Measurements from ENCODE around the gene SLX9.
"Not testable (repeated sequence)": the region's sequence is repeated elsewhere in the genome, so short reads cannot be mapped to it uniquely, and the experiment has no call there.

SLX9 gene

DNA sequence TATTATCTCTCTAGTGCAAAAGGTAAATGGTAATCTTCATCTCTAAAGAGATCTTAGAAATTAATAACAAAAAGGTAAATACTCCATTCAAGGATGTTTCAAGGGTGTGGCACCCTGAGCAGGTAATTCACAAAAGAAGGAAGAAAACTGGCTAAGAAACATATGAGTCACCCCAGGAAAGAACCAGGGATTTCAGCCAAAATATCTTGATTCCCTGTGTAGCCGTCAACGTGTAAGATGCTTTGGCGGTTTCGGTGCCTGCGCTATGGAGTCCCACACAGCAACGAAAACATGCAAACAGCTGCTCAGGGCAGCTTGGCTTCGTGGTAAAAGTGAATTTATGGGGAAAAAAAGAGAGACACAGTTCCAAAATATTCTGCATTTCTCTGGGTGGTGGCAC is 22.9 kb upstream of the SLX9 start:
- DNase-seq, result no peak

DNA sequence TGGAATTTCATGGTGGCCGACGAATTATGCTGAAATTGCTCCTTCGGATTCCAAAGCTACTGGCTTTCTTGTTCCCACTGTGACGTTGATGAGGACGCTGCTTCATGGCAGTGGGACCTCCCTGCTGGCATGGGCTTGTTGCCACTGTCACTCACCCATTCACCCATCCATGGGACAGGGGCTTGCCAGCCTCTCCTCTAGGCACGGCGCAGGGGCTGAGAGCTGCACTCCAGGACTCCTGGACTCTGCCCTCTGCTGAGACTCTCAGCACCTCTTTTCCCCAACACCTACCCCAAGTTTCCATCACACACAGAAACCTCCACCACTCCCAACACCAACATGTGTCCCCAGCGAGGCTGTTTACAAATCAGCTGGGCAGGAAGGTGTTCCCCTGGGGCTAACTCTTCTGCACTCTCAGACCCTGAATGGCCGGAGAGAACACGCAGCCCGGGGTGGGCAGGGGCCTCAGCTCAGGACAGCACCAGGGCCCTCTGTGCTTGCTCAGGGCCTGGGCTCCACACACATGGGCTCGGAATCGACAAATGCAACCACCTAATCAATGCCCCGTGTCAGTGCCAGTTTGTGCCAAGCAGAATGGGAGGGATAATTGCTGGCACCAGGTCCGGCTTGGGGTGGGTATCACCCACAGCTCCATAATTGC is 22.3 kb upstream of the SLX9 start:
- no peak for DNase-seq

DNA sequence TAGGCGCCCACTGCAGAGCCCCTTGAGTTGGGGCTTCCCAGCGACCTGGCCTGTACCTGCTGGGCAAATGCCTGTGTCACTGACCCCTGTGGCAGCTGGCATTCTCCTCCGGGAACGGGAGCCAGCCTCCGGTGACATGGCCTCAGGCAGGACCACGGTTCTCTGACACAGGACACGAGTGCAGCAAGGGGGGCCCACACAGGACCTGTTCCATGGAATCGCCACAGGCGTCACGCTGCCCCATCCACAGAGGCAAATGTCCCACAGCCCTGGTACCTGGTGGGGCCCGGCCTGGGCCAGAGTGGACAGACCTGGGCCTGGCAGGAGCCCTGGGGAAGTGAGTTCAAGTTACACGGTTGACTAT is 21.7 kb upstream of the SLX9 start:
- no peak for DNase-seq

DNA sequence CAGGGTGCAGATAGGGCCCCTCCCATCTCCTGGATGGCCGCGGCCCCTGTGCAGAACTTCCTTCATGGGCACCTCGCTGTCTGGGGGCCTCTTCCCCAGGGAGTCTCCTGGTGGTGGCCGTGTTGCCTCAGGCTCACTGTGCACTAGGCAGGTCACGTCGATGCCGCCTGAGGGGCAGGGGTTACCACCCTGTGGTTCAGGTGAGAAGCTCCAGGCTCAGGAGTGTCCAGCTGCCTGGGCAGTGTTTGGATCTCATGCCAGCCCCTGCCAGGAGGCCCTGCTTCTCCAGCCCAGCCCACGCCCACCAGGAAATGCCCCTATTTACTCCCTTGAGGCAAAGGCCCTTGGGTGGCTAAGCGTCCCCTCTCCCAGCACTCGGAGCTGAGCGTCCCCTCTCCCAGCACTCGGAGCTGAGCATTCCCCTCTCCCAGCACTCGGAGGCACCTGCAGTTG is 21.2 kb upstream of the SLX9 start:
- DNase-seq, result peak in 1 of 2 experiments; percentile 32

DNA sequence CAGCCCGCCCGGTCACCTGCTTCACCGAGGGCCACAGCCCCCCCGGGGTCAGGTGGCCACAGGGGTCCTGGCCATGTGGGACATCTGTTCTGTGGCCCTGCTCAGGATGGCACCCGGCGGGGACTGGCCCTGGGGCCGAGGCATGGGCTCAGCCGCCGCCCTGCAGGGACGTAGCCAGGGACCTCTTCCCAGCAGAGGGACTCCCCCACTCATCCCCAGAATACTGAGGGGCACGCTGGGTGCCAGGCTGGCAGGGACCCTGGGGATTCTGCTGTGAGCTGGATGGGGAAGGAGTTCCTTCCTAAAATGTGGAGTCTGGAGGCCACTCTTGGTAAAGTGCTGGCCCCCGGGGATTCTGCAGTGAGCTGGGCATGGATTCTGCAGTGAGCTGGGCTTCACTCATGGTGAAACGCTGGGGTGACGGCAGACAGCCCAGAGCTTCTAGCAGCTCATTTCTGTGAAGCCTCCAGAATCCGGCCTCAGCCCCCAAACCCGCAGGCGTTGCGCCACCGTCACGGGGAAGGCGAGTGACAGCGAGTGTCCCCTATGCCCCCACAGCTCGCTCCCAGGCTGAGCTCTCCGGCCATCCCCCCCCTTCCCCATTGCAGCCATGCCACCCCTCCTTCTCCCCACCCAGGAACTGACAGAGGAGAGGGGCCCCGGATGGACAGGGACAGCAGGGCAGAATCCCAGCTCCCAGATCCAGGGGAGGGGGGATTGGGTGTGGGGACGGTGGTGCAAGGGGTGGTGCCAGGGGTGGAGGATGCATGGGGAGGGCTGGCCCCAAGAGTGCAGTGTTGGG is 20.5 kb upstream of the SLX9 start:
- no peak for DNase-seq

DNA sequence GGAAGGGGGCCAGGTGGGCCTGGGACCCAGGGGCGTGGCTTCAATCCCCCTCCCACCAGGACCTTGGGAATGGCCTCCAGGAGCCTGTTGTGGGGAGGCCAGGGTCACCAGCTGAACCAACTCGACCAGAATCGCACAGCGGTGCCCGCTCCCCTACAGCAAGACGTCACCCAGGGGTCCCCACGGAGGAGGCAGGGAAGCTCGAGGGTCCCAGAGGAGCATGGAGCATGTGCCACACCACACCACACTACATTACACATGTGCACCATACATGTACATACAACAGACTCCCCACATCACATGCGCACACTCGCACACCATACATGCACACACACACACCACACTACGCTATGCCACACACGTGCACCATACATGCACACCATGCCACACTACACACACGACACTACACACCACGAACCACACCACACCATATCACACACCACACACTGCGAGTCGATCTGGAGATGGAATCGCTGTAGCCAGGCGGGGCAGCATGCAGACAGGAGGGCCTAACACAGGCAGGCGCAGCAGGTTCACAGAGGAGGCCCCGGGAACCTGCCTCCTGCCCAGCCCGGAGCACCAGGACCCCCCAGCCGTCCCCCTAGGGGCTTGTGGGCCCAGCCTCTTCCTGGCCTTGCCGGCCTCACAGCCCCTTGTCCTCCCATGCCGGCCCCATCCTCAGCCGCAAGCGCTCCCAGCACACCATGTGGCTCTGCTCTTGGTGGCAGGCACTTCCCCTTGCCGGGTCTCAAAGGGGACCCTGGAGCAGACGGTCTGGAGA is 19.7 kb upstream of the SLX9 start:
- DNase-seq, result no peak

DNA sequence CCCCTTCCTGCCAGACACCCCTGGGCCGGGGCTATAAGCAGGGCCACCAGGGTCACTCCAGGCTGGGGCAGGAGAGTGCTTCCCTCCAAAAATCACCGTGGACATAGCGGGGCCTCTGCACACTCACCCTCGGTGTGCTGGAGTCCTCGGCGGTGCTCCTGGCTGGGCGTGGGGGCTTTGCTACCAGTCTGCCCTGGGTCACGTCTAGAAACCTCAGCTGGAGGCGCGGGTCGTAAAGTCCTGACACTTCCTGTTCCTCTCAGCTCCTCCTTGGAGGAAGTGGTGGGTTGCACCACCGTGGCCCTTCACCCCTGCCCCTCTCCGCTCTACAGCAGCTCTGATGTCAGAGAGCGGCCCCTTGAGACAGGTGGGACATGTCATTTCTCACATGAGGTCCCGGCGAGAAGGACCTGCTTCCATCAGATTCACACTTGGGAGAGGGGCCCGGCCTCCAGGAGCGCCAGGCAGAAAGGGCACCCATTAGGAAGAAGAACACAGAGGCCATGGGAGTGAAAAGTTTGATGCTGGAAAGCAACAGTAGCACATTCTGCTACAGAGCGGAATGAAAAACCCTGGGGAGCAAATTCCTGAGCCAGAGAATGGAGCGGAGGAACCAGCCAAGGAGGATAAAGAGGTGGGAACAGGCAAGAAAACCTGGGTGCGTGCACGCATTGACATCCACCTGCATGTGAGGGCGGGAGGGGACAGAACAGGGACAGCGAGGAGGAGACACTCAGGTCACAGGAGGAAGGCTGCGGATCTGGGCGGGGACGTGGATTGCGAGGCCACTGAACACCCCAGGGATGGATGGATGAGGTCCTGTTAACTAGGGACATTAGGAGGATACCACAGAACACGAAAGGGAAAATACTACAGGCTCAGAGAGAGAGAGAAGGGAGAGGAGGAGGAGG is 18.9 kb upstream of the SLX9 start, which contains the start of gene ITGB2:
Gene ITGB2 (minus strand): TSS at position 206 of the 911 bp plus-strand sequence. CDS start 10,117 bp downstream, outside the sequence.
- no peak for DNase-seq

DNA sequence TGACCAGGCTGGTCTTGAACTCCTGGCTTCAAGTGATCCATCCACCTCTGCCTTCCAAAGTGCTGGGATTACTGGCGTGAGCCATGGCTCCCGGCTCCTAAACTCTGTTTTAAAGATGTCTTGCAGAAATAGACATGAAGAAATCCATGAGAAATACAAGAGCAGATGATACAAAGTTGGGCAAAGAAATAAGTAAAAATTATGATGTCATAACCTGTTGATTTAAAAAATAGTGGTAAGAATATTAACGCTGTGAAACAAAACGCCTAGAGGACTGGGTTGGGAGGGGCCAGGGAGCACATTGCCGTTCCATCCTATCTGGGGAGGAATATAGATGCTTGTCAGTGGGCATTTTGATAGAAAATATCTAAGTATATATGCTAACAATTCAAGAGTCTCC is 17.9 kb upstream of the SLX9 start:
- no peak for DNase-seq

DNA sequence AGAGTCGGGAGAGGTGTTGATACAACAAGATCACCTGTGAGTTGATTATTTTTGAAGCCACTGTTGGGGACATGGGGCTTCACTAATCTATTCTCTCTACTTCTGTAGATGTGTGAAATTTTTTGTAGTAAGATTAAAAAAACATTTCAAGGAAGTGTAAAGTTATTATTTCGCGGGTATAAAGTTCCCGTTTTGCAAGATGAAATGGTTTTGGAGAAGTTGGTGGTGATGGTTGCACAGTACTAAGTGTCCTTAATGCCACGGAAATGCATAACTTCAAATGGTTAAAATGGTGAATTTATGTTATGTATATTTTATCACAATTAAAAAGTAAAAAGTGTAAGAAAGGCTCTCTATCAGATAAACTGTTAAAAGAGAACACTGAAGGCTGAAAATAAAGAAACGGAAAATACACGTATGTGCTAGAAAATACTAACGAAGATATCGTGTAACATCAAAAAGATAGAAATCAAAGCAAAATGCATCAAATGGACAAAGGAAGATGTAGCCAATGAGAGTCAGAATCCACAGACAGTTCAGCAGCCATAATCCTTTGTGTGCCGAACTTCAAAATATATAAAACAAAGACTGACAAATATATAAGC is 16.2 kb upstream of the SLX9 start:
- DNase-seq, result no peak

DNA sequence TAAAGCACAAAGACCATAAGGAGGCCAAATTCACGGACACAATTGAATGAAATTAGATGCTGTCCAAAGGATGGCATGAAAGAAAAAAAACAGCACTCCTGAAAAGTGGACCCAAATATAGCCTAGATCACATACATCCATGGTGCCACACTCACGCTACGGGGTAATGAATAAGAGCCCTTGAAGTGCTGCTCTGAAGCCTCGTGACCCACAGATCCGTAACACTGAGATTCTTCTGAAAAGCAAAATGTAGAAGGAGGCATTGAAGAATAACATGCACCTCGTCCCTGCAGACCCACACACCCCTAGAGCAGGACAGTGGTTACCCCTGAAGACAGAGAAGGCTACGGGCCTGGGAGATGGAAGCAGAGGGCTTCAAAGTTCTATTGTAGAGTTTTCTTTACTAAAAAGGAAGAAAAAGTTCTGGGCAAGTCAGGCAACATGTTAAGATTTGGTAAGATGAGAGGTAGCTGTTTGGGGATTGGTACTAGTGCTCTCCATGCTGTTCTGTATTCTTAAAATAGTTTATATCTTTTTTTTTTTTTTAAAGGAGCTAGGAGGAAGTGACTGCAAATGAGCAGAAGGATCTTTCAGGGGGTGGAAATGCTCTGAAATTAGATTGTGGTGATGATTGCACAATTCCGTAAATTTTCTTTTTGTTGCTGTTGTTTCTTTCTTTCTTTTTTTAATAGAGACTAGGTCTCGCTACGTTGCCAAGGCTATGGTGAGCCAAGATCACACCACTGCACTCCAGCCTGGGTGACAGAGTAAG is 15.0 kb upstream of the SLX9 start:
- no peak for DNase-seq

DNA sequence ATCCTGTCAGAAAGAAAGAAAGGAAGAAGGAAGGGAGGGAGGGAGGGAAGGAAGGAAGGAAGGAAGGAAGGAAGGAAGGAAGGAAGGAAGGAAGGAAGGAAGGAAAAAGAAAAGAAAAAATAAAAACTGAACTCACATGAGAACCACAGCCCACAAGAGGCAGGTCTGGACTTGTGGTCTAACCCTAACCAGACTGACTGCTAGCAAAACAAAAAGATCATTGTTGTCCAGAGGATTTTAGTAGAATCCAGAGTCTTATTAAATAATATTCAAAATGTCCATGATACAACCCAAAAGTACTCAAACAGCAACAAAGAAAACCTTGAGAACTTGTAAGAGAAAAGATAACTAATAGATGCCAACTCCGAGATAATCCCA is 14.5 kb upstream of the SLX9 start:
- DNase-seq, result no peak

DNA sequence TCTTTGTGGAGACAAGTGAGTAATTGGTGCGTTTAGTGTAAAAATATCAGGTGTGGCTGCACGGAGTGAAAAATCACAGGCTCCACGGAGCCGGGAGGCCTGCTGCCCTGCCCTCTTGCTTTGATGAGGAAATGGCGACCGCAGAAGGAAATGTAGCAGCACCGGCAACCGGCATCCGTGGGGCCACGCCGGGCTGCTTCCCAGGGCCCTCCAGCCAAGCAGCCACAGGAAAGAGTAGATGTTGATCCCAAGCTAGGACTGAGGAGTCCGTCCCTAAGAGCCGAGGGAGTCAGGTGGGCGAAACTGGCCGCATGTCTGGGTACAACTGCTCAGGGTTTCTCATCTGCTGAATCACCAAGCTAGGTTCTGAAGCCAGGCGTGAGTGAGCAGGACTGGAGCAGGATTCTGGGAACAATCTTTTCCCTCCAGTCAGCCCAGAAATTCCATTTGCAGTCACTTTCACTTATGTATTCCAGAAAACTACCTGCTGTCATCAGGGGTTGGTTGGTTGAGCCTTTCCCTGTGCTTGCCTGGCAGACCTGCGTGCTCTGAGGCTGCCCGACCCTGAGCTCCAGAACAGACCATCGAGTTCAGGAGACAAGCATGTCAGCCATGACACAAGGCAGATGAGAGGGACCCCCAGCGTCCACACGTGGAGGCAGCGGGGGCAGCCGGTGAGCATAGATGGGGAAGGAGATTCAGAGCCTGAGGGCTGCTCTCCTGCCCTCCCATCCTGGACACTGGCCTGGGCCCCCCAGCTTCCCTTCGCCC is 13.3 kb upstream of the SLX9 start:
- DNase-seq, result no peak

DNA sequence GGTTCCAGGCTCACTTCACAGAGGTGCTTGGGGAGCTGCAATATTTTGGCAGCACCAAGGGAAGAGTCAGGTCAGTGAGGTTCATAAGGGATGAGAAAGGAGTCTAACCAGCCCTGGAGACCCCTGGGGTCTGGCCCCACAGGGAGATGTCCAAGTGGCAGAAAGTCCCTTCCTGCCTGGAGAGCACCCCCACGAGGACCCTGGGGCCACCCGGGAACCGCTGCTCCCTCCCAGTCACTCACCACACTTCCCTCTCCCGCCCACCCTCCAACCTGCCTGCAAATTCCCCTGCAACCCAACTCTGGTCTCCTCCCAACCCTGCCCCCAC is 12.6 kb upstream of the SLX9 start:
- no peak for DNase-seq

DNA sequence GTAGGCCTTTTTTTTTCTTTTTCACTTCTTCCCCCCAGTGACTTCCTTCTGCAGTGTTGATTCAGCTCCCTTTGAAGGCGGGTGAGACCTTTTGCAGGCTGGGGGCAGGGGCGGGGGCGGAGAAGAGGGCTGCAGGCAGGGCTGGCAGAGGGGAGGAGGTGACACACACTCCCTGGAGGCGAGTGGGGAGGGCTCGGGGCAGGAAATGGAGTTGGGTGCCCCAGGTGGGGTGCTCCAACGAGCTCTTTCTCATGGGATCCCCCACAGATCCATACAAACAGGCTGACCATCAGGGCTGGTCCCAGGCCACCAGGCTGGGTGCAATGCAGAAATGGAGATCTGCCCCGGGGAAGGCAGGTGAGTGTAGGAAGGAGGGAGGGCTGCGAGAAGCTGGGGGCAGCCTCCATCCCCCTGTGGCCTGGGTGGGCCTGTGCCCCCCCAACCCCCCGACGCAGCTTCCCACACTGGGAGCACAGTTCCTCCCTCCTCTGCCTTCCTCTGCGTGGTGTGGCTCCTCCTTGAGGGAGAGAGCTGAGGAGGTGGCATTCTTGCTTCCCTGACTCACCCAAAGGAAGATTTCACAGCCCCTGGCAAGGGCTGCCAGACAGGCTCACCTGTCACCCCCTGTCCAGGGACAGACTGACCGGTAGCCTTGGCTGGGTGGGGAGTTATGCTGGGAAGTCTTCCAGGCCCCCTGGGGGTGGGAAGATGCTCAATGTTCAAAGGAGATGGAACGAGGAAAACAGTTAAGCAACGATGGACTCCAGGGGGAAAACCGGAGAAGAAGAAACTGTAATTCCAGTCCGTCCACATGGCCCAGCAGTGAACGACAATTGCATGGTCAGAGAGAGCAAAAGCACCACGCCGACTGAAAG is 12.0 kb upstream of the SLX9 start:
- DNase-seq, result no peak

DNA sequence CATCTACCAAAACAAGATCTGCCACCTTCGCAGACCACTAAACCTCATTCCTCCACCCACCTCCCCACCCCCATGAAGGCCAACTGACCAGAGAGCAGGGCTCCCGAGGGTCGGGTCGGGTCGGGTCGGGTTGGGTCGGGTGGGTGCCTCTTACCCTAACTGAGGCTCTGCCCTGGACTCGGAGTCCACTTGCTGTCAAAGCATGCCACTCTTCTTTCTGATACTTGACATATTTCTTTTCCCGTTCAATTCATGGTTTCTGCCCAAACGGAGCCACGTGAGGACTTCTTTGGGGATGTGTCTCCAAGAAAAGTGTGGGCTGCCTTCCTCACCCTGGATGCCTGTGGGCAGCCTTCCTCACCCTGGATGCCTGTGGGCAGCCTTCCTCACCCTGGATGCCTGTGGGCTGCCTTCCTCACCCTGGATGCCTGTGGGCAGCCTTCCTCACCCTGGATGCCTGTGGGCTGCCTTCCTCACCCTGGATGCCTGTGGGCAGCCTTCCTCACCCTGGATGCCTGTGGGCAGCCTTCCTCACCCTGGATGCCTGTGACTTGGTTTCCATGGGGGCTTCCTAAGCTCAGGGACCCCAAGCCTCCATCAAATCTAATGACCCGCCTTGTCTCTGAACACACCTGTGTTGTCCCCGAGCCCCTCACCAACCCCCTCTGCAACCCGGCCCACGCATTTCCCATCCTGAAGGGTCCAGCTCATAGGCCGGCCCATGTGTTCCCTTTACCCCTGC is 11.2 kb upstream of the SLX9 start:
- DNase-seq, result not testable (repeated sequence)

DNA sequence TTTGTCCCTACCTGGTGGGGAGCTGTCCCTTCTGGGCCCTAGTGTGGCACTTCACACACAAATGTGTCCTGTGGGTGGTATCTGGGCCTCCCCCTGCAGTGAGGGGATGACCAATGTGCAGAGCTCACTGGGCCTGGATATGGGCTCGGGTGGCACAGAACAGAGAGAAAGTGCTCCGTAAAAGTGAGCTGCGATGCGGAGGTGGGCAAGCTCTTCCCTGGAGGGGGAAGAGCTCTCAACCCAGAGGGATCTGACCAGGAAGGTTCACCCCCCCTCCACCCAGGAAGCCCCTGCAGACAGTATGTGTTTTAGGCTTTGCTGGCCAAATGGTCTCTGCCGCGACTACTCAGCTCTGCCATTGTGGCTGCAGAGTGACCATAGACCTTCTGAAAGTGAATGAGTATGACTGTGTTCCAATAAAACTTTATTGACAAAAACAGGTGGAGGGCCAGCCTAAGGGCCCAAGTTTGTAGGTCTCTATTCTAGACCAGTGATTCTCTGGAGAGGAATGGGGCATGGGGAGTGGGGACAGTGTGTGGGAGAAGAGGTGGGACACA is 10.5 kb upstream of the SLX9 start:
- no peak for DNase-seq

DNA sequence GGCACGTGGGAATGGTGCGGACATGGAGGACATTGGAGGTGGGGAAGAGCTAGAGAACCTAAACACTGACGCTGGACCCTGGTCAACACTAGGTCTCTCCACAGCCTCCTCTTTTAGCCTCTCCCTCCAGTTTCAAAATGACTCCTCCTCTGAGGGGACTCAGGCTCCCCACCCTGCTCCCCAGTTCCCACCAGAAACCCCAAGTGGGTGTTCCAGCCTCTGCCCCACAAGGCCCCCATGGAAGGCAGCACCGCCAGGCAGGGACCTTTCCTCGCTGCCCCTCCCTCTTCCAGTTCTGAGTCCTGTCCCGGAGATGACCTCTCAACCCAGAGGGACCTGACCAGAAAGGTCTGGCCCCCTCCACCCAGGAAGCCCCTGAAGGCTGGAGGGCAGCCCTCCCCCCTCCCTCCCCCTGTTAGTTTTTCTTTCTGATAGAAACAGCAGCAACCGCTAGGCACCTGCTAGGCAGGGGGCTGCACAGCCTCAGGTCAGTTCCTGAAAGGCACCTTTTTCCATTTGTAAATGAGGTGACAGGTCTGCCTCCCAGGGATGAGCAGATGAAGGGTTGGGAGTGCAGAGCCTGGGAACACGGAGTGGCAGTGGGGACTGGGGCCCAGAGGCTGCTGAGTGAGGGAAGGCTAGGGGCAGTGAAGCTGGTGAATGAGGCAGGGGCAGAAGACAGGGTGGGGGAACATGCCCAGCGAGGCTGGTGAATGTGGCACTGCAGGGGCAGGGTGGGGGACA is 9.9 kb upstream of the SLX9 start:
- DNase-seq, result no peak

DNA sequence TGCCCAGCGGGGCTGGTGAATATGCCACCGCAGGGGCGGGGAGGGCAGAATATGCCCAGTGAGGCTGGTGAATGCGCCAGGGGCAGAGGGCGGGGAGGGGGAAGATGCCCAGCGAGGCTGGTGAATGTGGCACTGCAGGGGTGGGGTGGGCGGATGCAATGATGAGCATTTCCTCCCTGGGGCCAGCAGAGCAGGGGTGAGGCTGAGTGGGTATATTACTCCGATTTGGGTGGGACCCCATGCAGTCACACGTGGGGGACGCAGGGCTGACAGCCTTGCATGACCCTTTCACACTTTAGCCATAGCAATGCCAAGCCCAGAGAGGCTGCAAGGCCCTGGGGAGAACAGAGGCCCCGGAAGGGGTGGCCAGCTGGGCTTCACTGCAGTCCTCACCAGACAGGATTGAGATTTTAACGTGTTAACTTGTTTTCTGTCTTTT is 9.3 kb upstream of the SLX9 start:
- DNase-seq, result no peak
